Suppressor macrophage (primary cell): ENCODE data around the gene RCBTB2.
"Not testable (repeated sequence)": the region's sequence is repeated elsewhere in the genome, so short reads cannot be mapped to it uniquely, and the experiment has no call there.

Experiments used
- DNase-seq, 4 experiments: peaks; one replicate each; pipeline ENCODE4 v3.0.0-alpha.2; 2020 to 2022

RCBTB2 gene

GRCh38 chr13:48493066-48493765 is 39.7 kb downstream of the RCBTB2 start:
- peak in 1 of 4 experiments; percentile 56 for DNase-seq

DNA sequence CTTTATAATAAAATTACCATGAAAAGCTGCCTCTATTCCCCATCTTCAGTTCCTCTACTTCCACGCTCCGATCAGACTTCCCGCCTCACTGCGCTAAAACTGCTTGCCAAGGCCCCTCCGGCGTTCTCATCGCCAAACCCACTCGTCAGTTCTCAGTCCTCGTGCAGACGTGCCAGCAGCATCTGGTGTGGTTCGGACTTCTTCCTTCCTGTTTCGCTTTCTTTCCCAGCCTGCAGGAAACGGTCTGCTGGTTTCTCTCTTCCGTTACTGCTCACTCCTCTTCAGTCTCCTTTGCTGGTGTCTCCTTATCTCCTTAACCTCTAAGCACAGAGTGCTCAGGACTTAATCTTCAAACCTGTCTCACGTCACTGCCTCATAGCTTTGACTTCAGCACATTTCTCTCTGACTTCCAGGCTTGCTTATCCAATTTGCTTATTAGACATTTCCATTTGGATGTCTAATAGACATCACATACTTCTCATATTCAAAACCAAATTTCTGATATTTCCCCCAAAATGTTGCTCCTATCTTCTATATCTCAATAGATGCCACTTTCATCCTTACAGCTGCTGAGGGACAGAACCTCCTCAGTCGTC is 40.3 kb downstream of the RCBTB2 start:
- DNase-seq = peak; percentile 92 to 96 (median 94)

DNA sequence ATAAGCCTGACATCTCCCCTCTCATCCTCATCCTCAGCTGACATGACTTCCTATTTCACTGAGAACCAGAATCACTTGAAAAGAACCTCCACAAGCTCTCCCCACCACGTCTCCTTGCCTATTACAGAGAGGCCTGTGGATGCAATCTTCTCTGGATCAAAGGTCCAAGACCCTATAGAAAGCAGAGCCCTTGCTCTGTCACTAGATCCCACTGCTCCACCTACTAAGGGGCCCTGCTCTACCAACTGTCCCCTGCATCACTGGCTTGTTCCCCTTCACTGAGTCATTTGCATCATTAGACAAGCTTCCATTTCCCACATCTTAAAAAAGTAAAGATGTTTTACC is 40.8 kb downstream of the RCBTB2 start:
- DNase-seq = peak; percentile 65 to 80 (median 70)

DNA sequence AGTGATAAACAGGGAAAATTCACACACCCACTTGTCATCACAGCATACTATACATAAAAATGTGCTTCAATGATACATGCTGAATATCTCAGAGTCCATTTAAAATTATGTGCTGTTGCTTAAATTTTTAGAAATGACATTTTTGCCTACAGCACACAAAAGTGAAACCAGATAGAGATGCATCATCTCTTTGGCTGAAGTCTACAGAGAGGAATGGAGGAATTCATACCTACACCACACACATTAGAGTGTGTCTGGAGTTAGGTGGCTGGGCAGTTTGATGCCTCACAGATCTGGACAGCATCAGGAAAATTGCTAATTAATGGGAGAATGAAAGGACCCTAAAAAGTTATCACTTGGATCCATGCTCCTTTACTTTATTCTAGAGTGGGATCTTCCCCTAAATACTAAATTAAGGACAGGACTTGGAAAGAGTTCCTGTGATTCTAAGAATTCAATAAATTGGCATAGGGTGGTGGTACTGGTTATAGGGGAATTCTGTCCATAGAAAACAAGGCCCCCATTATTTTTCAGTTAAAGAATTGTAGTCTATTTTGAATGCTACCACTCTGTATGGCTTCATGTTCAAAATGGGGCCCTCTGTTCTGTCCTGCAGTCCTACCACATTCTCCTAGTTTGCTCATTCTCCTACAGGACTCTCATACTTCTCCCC is 41.3 kb downstream of the RCBTB2 start:
- no peak for DNase-seq

DNA sequence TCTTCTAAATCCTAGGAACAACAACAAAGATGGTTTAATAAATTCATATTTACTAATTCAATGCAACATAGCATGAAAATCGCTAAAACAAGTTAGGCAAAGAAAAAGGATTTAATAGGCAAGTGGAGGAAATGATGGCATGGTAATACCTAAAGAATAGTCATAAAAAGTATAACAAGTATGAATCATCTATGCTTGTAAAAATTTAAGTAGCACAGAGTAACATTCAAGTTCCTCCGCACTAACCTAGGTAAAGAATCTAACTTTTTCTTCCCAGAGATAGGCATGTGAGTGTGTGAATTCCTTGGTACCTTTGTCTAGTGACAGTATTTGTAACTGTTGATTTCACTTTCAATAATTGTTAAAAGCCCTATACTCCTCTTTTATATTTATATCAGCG is 42.6 kb downstream of the RCBTB2 start:
- DNase-seq = no peak

DNA sequence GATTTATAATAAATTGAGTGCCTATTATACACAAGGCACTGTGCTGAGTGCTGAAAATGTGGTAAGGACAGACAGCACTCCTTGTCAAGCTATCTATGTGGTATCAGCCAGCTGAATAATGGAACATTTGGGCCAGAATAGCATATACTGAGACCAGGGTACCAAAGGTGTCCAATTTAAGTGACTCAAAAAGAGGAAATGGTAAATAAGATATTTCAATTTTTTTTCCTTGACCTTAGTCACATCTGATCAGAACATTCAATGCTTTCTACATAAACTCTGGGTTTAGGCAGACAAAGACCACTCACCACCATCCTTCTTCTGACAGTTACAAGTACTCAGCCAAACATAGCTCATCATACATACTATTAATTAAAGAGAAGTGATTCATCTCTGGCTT is 43.2 kb downstream of the RCBTB2 start:
- DNase-seq = no peak

DNA sequence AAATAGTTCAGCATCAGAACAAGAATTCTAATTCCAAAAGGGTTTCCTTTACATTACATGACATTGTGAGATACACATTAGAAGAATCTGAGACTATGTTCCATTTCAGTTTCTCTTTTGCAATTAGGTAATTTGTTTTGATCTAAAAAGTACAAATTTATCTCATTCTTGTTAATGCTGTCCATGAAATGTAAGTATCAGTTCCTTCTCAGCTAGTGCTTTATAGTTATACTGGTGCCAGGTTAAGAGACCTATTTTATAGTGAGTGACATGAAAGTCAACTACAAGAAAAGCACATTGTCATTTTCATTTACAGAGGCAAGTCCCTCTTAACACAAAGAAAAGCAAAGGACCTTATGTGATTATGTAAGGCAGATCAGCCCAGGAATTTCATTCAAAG is 43.9 kb downstream of the RCBTB2 start:
- no peak for DNase-seq

DNA sequence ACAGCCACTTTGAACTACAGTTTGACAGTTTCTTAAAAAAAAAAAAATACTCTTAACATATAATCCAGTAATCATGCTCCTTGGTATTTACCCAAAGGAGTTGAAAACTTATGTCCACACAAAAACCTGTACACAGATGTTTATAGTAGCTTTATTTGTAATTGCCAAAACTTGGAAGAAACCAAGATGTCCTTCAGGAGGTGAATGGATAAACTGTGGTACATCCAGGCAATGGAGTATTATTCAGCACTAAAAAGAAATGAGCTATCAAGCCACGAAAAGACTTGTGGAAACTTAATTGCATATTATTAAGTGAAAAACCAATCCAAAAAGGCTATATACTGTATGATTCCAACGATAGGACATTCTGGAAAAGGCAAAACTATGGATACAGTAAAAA is 44.9 kb downstream of the RCBTB2 start:
- DNase-seq = no peak

- no peak for DNase-seq
Measured at GRCh38 chr13:48486836-48487235, 46.0 kb downstream of the RCBTB2 start.

GRCh38 chr13:48486362-48486761 is 46.5 kb downstream of the RCBTB2 start:
- no peak for DNase-seq

GRCh38 chr13:48485432-48485831 is 47.4 kb downstream of the RCBTB2 start:
- DNase-seq = no peak

- no peak for DNase-seq
Measured at GRCh38 chr13:48483575-48483974, 49.3 kb downstream of the RCBTB2 start.

- DNase-seq = peak; percentile 53 to 70 (median 62)
Measured at GRCh38 chr13:48478391-48478790, 54.5 kb downstream of the RCBTB2 start.

DNA sequence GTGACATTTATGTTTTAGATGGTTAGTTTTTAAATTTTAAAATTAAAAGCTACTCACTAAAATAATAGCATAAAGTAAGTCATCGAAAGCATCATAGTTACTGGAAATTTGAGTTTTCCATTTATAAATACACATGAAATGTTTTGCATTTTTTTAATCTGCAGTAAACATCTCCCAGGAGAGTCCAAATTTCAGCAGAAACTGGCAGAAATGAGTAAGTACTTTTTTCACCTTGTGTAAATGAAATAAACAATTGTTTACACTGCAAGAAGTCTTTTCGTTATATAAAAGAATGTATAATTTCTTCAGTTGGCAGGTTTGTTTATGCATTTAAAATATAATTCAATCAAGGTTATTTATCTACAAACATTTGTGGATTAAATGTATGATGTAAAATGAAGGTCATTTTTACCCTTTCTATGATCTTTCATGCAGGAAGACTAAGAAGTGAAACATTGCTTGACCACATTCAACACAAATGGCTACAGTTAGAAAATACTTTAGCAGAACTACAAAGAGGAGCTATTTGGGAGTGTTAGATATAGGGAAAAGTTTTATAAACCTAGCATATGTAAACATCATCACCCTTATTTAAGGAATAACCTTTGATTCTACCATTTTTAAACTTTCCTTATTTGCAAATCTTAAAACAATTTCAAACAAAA is 55.6 kb downstream of the RCBTB2 start:
- peak in 2 of 4 experiments; percentile 67 to 75 for DNase-seq

- DNase-seq = peak in 2 of 4 experiments; percentile 30 to 49
Measured at GRCh38 chr13:48476686-48477085, 56.2 kb downstream of the RCBTB2 start.

GRCh38 chr13:48476215-48476614 is 56.7 kb downstream of the RCBTB2 start:
- DNase-seq = peak; percentile 38 to 86 (median 74)

DNA sequence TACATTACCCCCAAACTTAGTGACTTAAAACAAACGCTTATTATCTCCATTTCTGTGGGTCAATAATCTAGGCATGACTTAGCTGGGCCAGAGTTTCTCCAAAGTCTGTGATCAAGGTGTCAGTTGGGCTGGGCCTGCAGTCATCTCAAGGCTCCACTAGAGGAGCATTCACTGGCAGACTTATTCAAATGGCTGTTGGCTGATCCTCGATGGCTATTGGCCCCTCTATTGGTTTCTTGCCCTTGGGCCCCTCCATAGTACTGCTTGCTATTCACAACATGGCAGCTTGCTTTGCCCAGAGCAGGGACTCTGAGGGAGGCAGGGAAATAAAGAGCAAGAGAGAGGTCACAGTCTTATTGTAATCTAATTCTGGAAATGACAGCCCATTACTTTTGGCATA is 57.6 kb downstream of the RCBTB2 start:
- no peak for DNase-seq

- no peak for DNase-seq
Measured at GRCh38 chr13:48457578-48458242, 75.2 kb downstream of the RCBTB2 start.

- no peak for DNase-seq
Measured at GRCh38 chr13:48456546-48456945, 76.3 kb downstream of the RCBTB2 start.

DNA sequence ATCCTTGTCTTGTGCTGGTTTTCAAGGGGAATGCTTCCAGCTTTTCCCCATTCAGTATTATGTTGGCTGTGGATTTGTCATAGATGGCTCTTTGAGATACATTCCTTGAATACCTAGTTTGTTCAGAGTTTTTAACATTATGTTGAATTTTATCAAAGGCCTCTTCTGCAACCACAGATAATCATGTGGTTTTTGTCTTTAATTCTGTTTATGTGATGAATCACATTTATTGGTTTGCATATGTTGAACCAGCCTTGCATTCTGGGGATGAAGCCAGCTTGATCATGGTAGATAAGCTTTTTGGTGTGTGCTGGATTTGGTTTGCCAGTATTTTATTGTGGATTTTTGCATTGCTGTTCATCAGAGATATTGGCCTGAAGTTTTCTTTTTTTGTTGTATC is 81.7 kb downstream of the RCBTB2 start:
- DNase-seq = not testable (repeated sequence)

DNA sequence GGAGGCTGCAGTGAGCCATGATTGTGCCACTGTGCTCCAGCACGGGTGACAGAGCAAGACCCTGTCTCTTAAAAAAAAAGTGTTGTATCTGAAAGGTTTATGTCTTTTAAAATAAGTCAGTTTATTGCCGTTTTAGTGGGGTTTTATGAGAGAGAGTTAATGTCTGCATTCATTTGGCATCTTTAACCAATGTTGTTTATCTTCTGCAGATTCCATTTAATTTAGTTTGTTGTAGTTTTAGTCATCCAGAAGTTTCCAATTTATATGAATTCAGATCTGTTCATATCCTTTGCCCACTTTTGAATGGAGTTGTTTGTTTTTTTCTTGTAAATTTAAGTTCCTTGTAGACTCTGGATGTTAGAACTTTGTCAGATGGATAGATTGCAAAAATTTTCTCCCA is 83.2 kb downstream of the RCBTB2 start:
- no peak for DNase-seq

DNA sequence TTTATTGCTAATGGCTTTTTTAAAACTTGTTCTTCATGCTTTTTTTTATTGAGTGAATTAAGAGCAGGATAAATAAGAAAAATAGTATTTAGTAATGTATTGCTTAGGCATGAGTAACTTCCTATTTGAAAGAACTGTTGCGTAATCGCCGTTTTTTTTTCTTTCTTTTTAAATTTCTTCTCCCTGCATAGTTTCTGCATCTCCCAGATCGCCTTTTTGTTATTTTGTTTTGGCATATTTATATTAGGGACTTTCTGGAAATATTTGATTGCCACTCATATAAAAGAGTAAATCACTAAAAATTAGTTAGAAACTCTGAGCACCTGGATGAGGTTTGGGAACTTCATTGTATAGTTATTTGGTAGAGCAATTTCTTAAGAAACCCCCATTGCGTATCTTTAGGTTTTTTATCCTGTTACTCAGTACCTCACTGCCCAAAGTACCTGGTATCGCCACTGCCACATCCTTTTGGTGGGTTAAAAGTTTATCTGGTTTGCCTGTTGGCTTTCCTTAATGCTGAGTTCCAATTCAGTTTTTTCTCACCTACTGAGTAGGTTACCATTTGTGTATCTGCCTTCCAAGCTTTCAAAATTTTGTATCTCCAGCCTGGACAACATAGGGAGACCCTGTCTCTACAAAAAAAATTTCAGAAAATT is 83.8 kb downstream of the RCBTB2 start:
- DNase-seq = peak; percentile 29 to 87 (median 58)
